IMR-90 (cell line): ENCODE results near the gene CROCC. TPM values are rescaled to one million over a fixed set of nuclear protein-coding genes. Genes with fewer than 3 reads are reported as not detected.

ENCODE experiments used
- ATAC-seq: fragments of 200-7000 bp; cut with Tn5 transposase; 2 replicates; pipeline ENCODE4 v1.9.1; 2020; ENCODE audit warnings: low read depth, mild to moderate bottlenecking, moderate library complexity
- BruUV-seq: library from RNA; stranded (reverse); fragments of 400-500 nt; replicated peaks from 2 replicates; lab custom pipeline; 2021; lab: Mats Ljungman, UMichigan
- CTCF ChIA-PET: fragments of 300-600 bp; formaldehyde crosslinking; extraction: SDS; loops from one replicate; lab custom pipeline; 2021; ENCODE audit warnings: antibody characterized with exemption; lab: Yijun Ruan, JAX
- POLR2A ChIA-PET: fragments of 300-600 bp; sonication (Branson Sonifier 250); formaldehyde crosslinking; loops from one replicate; lab custom pipeline; 2022; ENCODE audit warnings: antibody characterized with exemption; ENCODE audit not compliant: unreplicated experiment; lab: Charles Lee
- DNase-seq: peaks from one replicate; pipeline ENCODE4 v3.0.0; 2013
- H2AFZ ChIP-seq: replicated peaks from 2 replicates; pipeline ENCODE3; 2013; ENCODE audit warnings: low read length, mild to moderate bottlenecking; ENCODE audit not compliant: poor library complexity
- H2AK5ac ChIP-seq: 2 replicates; pipeline ENCODE4 v1.6.1; 2013; ENCODE audit warnings: low read depth, low read length, inconsistent platforms
- H2AK9ac ChIP-seq: replicated peaks from 2 replicates; pipeline ENCODE3; 2013; ENCODE audit warnings: mild to moderate bottlenecking, low read depth, low read length, moderate library complexity; ENCODE audit not compliant: poor library complexity
- H2BK120ac ChIP-seq: 2 replicates; pipeline ENCODE4 v1.6.1; 2013; ENCODE audit warnings: low read depth, low read length, inconsistent platforms
- H2BK15ac ChIP-seq: 3 replicates; pipeline ENCODE4 v1.6.1; 2013; ENCODE audit warnings: low read depth, low read length, inconsistent platforms
- H2BK20ac ChIP-seq: 2 replicates; pipeline ENCODE4 v1.6.1; 2013; ENCODE audit warnings: low read depth, mild to moderate bottlenecking, inconsistent platforms, low read length, moderate library complexity
- H2BK5ac ChIP-seq: 2 replicates; pipeline ENCODE4 v1.6.1; 2013; ENCODE audit warnings: mild to moderate bottlenecking, low read depth, low read length, inconsistent platforms; ENCODE audit not compliant: poor library complexity, severe bottlenecking
- H3K14ac ChIP-seq: replicated peaks from 2 replicates; pipeline ENCODE4 v1.6.1; 2013; ENCODE audit warnings: low read depth, low read length, inconsistent platforms
- H3K18ac ChIP-seq: 2 replicates; pipeline ENCODE4 v1.6.1; 2013; ENCODE audit warnings: low read depth, low read length, control low read depth
- H3K23ac ChIP-seq: 2 replicates; pipeline ENCODE4 v1.6.1; 2013; ENCODE audit warnings: low read depth, low read length, inconsistent platforms
- H3K27ac ChIP-seq: 2 replicates; pipeline ENCODE4 v1.5.1; 2013; ENCODE audit warnings: mild to moderate bottlenecking, control low read depth, low read length; ENCODE audit not compliant: insufficient read depth
- H3K27me3 ChIP-seq: 2 replicates; pipeline ENCODE4 v1.6.1; 2013; ENCODE audit warnings: low read length; ENCODE audit not compliant: control insufficient read depth, insufficient read depth
- H3K36me3 ChIP-seq: 2 replicates; pipeline ENCODE4 v1.6.1; 2013; ENCODE audit warnings: low read length, mixed read lengths; ENCODE audit not compliant: control insufficient read depth, insufficient read depth
- H3K4ac ChIP-seq: 2 replicates; pipeline ENCODE4 v1.6.1; 2013; ENCODE audit warnings: low read depth, low read length, inconsistent platforms
- H3K4me1 ChIP-seq: 2 replicates; pipeline ENCODE4 v1.6.1; 2013; ENCODE audit warnings: low read length, mixed read lengths; ENCODE audit not compliant: control insufficient read depth, insufficient read depth
- H3K4me2 ChIP-seq: 2 replicates; pipeline ENCODE4 v1.6.1; 2013; ENCODE audit warnings: low read depth, mild to moderate bottlenecking, control low read depth, low read length, moderate library complexity
- H3K4me3 ChIP-seq: 2 replicates; pipeline ENCODE4 v1.5.1; 2013; ENCODE audit warnings: low read depth, mild to moderate bottlenecking, control low read depth, low read length, moderate library complexity; ENCODE audit not compliant: insufficient read depth
- H3K56ac ChIP-seq: 2 replicates; pipeline ENCODE4 v1.6.1; 2013; ENCODE audit warnings: low read length, inconsistent platforms; ENCODE audit not compliant: insufficient read depth; ENCODE audit errors: extremely low read depth
- H3K79me1 ChIP-seq, 2 experiments: 2 replicates each; pipeline ENCODE4 v1.6.1; 2013; ENCODE audit warnings: low read length in 2 of 2, inconsistent platforms in 1 of 2, low read depth in 1 of 2
- H3K9ac ChIP-seq: 2 replicates; pipeline ENCODE4 v1.6.1; 2013; ENCODE audit warnings: low read depth, low read length, control low read depth
- H3K9me1 ChIP-seq: 2 replicates; pipeline ENCODE4 v1.6.1; 2013; ENCODE audit warnings: low read length, inconsistent platforms; ENCODE audit not compliant: insufficient read depth
- H3K9me3 ChIP-seq: 2 replicates; pipeline ENCODE4 v1.6.1; 2013; ENCODE audit warnings: low read length; ENCODE audit not compliant: control insufficient read depth, insufficient read depth
- H4K20me1 ChIP-seq: 2 replicates; pipeline ENCODE4 v1.6.1; 2013; ENCODE audit warnings: low read length, inconsistent platforms; ENCODE audit not compliant: insufficient read depth
- H4K5ac ChIP-seq: 2 replicates; pipeline ENCODE4 v1.6.1; 2013; ENCODE audit warnings: mild to moderate bottlenecking, low read depth, low read length, control low read depth
- H4K8ac ChIP-seq, 2 experiments: 2 replicates each; pipeline ENCODE4 v1.6.1; 2013; ENCODE audit warnings: low read depth in 2 of 2, low read length in 2 of 2, control low read depth in 1 of 2, inconsistent platforms in 1 of 2
- H4K91ac ChIP-seq: 2 replicates; pipeline ENCODE4 v1.6.1; 2013; ENCODE audit warnings: low read depth, low read length, inconsistent platforms; ENCODE audit not compliant: insufficient read depth
- BHLHE40 ChIP-seq: fragments of 150-350 bp; IDR thresholded peaks from 2 replicates; pipeline ENCODE4 v1.6.1; 2016; ENCODE audit warnings: mild to moderate bottlenecking, low read depth, low read length
- CEBPB ChIP-seq: IDR thresholded peaks from 2 replicates; pipeline ENCODE4 v1.6.1; 2012; ENCODE audit warnings: low read depth, low read length, improper control_type of control experiment
- FOS ChIP-seq: fragments of 150-350 bp; IDR thresholded peaks from 2 replicates; pipeline ENCODE4 v1.6.1; 2016; ENCODE audit warnings: low read depth, low read length
- MAFK ChIP-seq: IDR thresholded peaks from 2 replicates; pipeline ENCODE4 v1.6.1; 2012; ENCODE audit warnings: low read depth, low read length, improper control_type of control experiment
- MAZ ChIP-seq: IDR thresholded peaks from 2 replicates; pipeline ENCODE4 v1.6.1; 2012; ENCODE audit warnings: low read depth, mild to moderate bottlenecking, low read length, improper control_type of control experiment, moderate library complexity, borderline replicate concordance
- MXI1 ChIP-seq: IDR thresholded peaks from 2 replicates; pipeline ENCODE4 v1.6.1; 2012; ENCODE audit warnings: low read depth, mild to moderate bottlenecking, low read length, moderate library complexity, borderline replicate concordance
- NFE2L2 ChIP-seq: fragments of 150-350 bp; IDR thresholded peaks from 2 replicates; pipeline ENCODE4 v1.6.1; 2016; ENCODE audit warnings: low read depth, mild to moderate bottlenecking, low read length
- POLR2A ChIP-seq: IDR thresholded peaks from 2 replicates; pipeline ENCODE4 v1.6.1; 2012; ENCODE audit warnings: mild to moderate bottlenecking, low read depth, low read length
- RAD21 ChIP-seq: IDR thresholded peaks from 2 replicates; pipeline ENCODE4 v1.6.1; 2012; ENCODE audit warnings: low read length, improper control_type of control experiment
- RCOR1 ChIP-seq: IDR thresholded peaks from 2 replicates; pipeline ENCODE4 v1.6.1; 2012; ENCODE audit warnings: mild to moderate bottlenecking, low read length, improper control_type of control experiment; ENCODE audit not compliant: insufficient replicate concordance
- RFX5 ChIP-seq: IDR thresholded peaks from 2 replicates; pipeline ENCODE4 v1.8.0; 2012; ENCODE audit warnings: low read depth, mild to moderate bottlenecking, low read length, moderate library complexity
- SMC3 ChIP-seq: fragments of 150-350 bp; IDR thresholded peaks from 2 replicates; pipeline ENCODE4 v1.6.1; 2016; ENCODE audit warnings: low read depth, mild to moderate bottlenecking, antibody characterized with exemption, low read length, moderate library complexity
- WGBS, 2 experiments: methylation state at CpG; one replicate each; pipeline versions ENCODE4 v1.1.5 to v1.1.7; 2013; ENCODE audit warnings: missing lambda C conversion rate in 2 of 2; ENCODE audit not compliant: insufficient read length in 1 of 2; ENCODE audit errors: extremely low coverage in 2 of 2; 5-methylcytosine and 5-hydroxymethylcytosine counted together
- dilution Hi-C: fragments of 300-500 bp; cut with HindIII; formaldehyde crosslinking; loops from one replicate; pipeline ENCODE4 v1.14.3; 2018; ENCODE audit warnings: low sequenced_read_pairs; ENCODE audit not compliant: unreplicated experiment
- in situ Hi-C: fragments of 300-500 bp; cut with MboI; formaldehyde crosslinking; loops from 3 replicates; pipeline ENCODE4 v1.14.3; 2019; ENCODE audit warnings: low sequenced_read_pairs, inconsistent platforms, mixed read lengths
- intact Hi-C: fragments of 100-400 bp; cut with micrococcal nuclease; formaldehyde crosslinking; loops from 2 replicates; pipeline ENCODE4 v1.10.0; 2022
- polyA plus RNA-seq, 3 experiments: library from polyadenylated mRNA; depleted of rRNA; stranded (reverse); fragments of >200 nt; gene quantifications; 2 replicates each; pipeline ENCODE4 v1.2.3, GENCODE V29; 2012; ENCODE audit warnings: low replicate concordance in 1 of 3
- total RNA-seq: library from RNA; depleted of rRNA; stranded (reverse); fragments of >200 nt; gene quantifications from 2 replicates; pipeline ENCODE4 v1.2.3, GENCODE V29; 2012
- TF ChIP-seq, protein P1 (sequence below): conservative IDR thresholded peaks from 2 replicates; pipeline ENCODE4 v1.5.1; 2012; ENCODE audit warnings: mild to moderate bottlenecking, low read depth, low read length, improper control_type of control experiment
- TF ChIP-seq, protein P2 (sequence below): fragments of 150-350 bp; IDR thresholded peaks from 2 replicates; pipeline ENCODE4 v1.6.1; 2016; ENCODE audit warnings: low read depth, mild to moderate bottlenecking, low read length, moderate library complexity, borderline replicate concordance

CROCC gene
- total and polyA plus RNA-seq, 2 of the 4 experiments (the other 2 are of a cell fraction): 7.5 to 13.7 TPM

DNA sequence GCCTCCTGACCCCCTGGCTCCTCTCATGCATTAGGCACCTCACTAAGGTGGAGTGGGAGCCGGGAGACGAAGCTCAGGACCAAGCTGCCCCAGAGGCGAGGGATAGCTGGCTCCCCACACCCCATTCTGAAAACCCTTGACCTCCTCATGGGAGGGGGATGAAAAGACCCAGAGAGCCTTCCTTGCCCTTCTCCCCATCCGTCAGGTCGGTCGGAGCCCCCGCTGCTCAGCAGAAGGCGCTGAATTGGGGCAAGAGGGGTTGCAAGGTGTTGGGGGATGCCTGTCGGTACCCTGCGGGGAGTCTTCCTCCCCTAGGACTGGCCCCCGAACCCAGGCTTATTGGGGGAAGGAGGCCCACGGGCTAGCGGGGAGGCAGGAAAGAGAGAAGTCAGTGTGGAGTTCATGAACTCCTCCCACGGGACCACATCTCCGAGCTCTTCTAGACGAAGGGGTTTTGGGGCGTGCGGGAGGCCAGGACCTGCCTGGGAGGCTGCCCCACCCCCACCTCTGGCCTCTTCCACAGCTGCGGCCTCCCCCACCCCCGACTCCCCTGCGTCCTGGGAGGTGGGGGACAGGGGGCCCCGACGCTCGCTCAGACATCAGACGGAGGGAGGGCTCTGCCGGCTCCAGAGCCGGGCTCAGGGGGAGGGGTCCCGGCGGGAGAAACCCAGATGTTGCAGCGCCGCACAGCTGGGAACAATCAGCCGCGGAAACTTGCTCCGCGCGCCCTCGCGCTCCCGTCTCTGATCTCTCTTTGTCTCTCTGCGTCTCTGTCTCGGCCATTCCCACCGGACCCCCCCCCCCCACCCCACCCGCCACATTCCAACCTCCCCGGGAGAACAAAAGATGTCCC is 58.0 kb downstream of the CROCC start:
- peak overlapping the region; percentile 72 for H2AFZ ChIP-seq
- no peaks in the 10 kb centered on the region; a peak in 1 of 4 replicates for H3K79me1 ChIP-seq
- no peak overlapping the region for H4K91ac ChIP-seq
- H2AK5ac ChIP-seq: peak overlapping the region; percentile 56; the same call in 1 of the 2 replicates
- peaks cover 3% of the 10 kb centered on the region; the same call in 1 of the 2 replicates for H4K20me1 ChIP-seq
- dilution Hi-C loops: no loop called here
- no peak overlapping the region; the same call in 1 of the 2 replicates for H2BK120ac ChIP-seq
- H3K4ac ChIP-seq: peak overlapping the region; percentile 56
- H3K18ac ChIP-seq: no peak overlapping the region
- no peak overlapping the region for H3K9ac ChIP-seq
- H4K5ac ChIP-seq: no peak overlapping the region
- intact Hi-C loops: no loop called here
- H3K9me3 ChIP-seq: no peaks in the 10 kb centered on the region
- no peaks in the 10 kb centered on the region for H3K27me3 ChIP-seq
- H3K23ac ChIP-seq: no peak overlapping the region
- no peaks in the 10 kb centered on the region for H3K36me3 ChIP-seq
- ChIA-PET CTCF (no interaction called here), POLR2A (no interaction called here)
- no peaks in the 10 kb centered on the region for H3K9me1 ChIP-seq
- H2BK15ac ChIP-seq: no peak overlapping the region
- ATAC-seq (peak; percentile 10; the same call in 1 of the 2 replicates), DNase-seq (no peak)
- H2BK20ac ChIP-seq: no peak overlapping the region; the same call in 1 of the 2 replicates
- no peak overlapping the region for H4K8ac ChIP-seq
- peak overlapping the region; percentile 8 for H2AK9ac ChIP-seq
- H2BK5ac ChIP-seq: no peak overlapping the region
- peak overlapping the region; percentile 45; the same call in 1 of the 2 replicates for H3K4me3 ChIP-seq
- H3K56ac ChIP-seq: no peak overlapping the region
- H3K14ac ChIP-seq: peak overlapping the region; percentile 23; the same call in 1 of the 2 replicates
- BruUV-seq: no TSS peak
- in situ Hi-C loops: no loop called here
- H3K27ac ChIP-seq: no peak overlapping the region
- 0% methylated on average over 4 of the region's 44 CpGs; no CpG with 5 or more reads in 1 of the 2 experiments for WGBS, 2 experiments
- peak overlapping the region; percentile 36; the same call in 1 of the 2 replicates for H3K4me2 ChIP-seq
- H3K4me1 ChIP-seq: peaks cover 8% of the 10 kb centered on the region; the same call in 1 of the 2 replicates
- TF ChIP-seq NFE2L2 (no peak), RAD21 (no peak), RCOR1 (no peak), BHLHE40 (no peak), MAZ (no peak), FOS (no peak), MXI1 (no peak), CEBPB (no peak), MAFK (no peak), SMC3 (no peak), POLR2A (no peak), RFX5 (no peak)
- TF ChIP-seq, protein P1, sequence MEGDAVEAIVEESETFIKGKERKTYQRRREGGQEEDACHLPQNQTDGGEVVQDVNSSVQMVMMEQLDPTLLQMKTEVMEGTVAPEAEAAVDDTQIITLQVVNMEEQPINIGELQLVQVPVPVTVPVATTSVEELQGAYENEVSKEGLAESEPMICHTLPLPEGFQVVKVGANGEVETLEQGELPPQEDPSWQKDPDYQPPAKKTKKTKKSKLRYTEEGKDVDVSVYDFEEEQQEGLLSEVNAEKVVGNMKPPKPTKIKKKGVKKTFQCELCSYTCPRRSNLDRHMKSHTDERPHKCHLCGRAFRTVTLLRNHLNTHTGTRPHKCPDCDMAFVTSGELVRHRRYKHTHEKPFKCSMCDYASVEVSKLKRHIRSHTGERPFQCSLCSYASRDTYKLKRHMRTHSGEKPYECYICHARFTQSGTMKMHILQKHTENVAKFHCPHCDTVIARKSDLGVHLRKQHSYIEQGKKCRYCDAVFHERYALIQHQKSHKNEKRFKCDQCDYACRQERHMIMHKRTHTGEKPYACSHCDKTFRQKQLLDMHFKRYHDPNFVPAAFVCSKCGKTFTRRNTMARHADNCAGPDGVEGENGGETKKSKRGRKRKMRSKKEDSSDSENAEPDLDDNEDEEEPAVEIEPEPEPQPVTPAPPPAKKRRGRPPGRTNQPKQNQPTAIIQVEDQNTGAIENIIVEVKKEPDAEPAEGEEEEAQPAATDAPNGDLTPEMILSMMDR: no peak
- TF ChIP-seq, protein P2, sequence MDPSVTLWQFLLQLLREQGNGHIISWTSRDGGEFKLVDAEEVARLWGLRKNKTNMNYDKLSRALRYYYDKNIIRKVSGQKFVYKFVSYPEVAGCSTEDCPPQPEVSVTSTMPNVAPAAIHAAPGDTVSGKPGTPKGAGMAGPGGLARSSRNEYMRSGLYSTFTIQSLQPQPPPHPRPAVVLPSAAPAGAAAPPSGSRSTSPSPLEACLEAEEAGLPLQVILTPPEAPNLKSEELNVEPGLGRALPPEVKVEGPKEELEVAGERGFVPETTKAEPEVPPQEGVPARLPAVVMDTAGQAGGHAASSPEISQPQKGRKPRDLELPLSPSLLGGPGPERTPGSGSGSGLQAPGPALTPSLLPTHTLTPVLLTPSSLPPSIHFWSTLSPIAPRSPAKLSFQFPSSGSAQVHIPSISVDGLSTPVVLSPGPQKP: no peak
